Measurements from ENCODE around the gene KRT31. TPM values are rescaled to one million over a fixed set of nuclear protein-coding genes. Genes with fewer than 3 reads are reported as not detected.
A peak's percentile ranks its signal among the peaks of the same experiment; 100 is the strongest.

Gene KRT31
- total RNA-seq, 1 donor from 2014 or later, result not detected

DNA sequence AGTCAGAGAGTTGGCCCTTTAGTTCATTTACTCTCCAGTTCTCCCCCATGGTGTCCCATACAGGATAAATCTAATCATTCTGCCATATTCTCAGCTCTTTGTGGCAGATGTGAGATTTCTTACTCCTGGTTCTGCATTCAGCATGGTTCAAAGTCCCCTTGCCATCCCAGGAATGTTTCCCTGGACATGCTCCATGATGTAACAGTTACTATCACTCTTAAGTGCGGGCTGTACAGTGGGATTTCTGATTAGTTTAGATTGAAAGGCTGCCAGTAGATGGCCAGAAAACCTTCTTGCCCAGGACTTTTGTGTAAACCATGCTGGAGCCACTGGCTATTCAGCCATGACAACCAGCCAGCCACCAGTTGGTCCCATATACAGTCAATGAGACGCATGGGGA is 16.6 kb upstream of the KRT31 start:
- H3K4me3 Mint-ChIP-seq, result no peak overlapping the region
- no peak for DNase-seq (ENCODE audit: low read depth, low spot score)
- no peaks in the 10 kb centered on the region for H3K27me3 Mint-ChIP-seq (ENCODE audit: low read depth)
- H3K4me1 Mint-ChIP-seq, result peaks cover 46% of the 10 kb centered on the region
- no peak overlapping the region for H3K27ac Mint-ChIP-seq (ENCODE audit: unreplicated experiment)
- peaks cover 2% of the 10 kb centered on the region for H3K9me3 Mint-ChIP-seq
- TF ChIP-seq, protein P1, sequence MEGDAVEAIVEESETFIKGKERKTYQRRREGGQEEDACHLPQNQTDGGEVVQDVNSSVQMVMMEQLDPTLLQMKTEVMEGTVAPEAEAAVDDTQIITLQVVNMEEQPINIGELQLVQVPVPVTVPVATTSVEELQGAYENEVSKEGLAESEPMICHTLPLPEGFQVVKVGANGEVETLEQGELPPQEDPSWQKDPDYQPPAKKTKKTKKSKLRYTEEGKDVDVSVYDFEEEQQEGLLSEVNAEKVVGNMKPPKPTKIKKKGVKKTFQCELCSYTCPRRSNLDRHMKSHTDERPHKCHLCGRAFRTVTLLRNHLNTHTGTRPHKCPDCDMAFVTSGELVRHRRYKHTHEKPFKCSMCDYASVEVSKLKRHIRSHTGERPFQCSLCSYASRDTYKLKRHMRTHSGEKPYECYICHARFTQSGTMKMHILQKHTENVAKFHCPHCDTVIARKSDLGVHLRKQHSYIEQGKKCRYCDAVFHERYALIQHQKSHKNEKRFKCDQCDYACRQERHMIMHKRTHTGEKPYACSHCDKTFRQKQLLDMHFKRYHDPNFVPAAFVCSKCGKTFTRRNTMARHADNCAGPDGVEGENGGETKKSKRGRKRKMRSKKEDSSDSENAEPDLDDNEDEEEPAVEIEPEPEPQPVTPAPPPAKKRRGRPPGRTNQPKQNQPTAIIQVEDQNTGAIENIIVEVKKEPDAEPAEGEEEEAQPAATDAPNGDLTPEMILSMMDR (conservative IDR thresholded peaks at IDR 0.05), result no peak
- no peaks in the 10 kb centered on the region for H3K36me3 Mint-ChIP-seq (ENCODE audit: low read depth)

DNA sequence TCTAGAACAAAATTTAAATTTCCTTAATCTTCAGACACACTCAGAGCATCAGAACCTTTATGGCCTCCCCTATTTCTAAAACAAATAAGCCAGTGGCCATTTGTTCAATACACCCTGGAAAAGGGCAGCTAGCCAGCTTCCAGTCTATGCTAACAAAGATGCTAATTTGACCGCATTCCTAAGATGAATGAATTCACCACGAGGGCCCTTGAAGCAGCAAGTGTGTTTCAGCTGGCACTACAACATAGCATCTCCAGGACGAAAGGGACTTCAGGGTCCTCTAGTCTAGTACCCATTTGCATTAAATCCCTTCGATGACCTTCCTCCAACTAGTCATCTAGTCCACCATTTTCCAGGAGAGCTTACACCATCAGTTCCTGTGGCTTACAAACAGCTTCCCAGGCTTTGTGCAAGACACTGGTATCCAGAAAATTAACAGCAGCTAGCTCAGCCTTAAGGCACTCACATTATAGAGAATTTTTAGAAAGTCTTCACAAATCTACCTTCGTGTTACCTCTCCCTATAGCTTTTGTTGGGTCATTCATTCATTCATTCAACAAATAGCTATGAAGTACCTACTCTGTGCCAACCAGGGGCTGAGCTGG is 16.0 kb upstream of the KRT31 start:
- Mint-ChIP-seq H3K27ac (ENCODE audit: unreplicated experiment) (no peak overlapping the region), H3K27me3 (ENCODE audit: low read depth) (no peaks in the 10 kb centered on the region), H3K4me1 (peaks cover 46% of the 10 kb centered on the region), H3K36me3 (ENCODE audit: low read depth) (no peaks in the 10 kb centered on the region), H3K9me3 (peaks cover 2% of the 10 kb centered on the region), H3K4me3 (no peak overlapping the region)
- no peak for DNase-seq (ENCODE audit: low read depth, low spot score)
- TF ChIP-seq, protein P1 (conservative IDR thresholded peaks at IDR 0.05), result no peak

DNA sequence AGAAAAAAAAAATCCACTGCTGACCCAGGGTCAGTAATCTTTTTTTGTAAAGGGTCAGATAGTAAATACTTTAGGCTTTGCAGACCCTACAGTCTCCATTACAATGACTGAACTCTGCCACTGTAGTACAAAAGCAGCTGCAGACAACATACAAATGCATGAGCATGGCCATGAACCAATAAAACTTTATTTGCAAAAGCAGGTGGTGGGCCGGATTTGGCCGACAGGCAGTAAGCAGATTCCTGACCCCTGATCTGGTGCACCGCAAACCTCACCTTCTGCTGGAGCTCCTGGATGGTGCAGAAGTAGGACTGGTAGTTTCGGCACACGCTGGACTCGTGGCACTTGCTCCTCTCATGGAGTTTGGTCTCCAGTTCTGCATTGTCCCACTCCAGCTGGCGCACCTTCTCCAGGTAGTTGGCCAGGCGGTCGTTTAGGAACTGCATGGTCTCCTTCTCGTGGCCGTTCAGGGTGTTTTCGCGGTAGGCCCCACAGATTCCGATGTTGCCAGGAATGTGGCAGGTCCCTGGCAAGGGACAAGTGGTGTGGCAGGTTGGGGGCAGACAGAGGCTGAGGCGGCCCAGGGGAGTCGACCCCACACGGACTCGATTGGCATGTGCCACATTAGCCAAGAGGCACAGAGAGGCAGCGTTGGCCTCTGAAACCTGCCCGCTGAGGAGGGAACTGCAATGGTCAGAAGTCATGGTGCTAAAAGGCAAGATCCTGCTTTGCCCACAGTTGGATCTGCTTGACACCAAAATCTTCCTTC is 13.8 kb upstream of the KRT31 start:
- Mint-ChIP-seq H3K27ac (ENCODE audit: unreplicated experiment) (no peak overlapping the region), H3K4me1 (peaks cover 38% of the 10 kb centered on the region), H3K36me3 (ENCODE audit: low read depth) (no peaks in the 10 kb centered on the region), H3K9me3 (peaks cover 2% of the 10 kb centered on the region), H3K27me3 (ENCODE audit: low read depth) (no peaks in the 10 kb centered on the region), H3K4me3 (no peak overlapping the region)
- no peak for DNase-seq (ENCODE audit: low read depth, low spot score)
- TF ChIP-seq, protein P1 (conservative IDR thresholded peaks at IDR 0.05), result no peak

DNA sequence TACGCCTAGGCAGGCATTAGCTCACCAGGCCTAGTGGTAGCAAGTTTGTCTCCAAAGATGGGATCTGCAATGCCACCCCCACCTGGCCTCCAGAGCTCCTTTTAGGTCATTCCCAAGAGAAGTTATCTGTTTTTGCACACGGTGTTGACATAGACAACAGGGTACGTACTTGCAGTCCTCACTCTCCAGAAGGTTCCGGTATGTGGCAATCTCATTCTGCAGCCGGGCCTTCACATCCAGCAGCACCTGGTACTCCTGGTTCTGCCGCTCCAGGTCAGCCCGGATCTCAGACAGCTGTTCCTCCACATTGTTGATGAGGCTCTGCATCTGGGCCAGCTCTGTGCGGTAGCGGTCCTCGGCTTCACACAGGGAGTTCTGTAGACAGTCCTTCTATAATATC is 9.8 kb upstream of the KRT31 start:
- Mint-ChIP-seq H3K27ac (ENCODE audit: unreplicated experiment) (no peak overlapping the region), H3K27me3 (ENCODE audit: low read depth) (no peaks in the 10 kb centered on the region), H3K4me3 (no peak overlapping the region), H3K9me3 (no peaks in the 10 kb centered on the region), H3K36me3 (ENCODE audit: low read depth) (no peaks in the 10 kb centered on the region), H3K4me1 (peaks cover 46% of the 10 kb centered on the region)
- TF ChIP-seq, protein P1 (conservative IDR thresholded peaks at IDR 0.05), result no peak
- DNase-seq (ENCODE audit: low read depth, low spot score), result no peak

DNA sequence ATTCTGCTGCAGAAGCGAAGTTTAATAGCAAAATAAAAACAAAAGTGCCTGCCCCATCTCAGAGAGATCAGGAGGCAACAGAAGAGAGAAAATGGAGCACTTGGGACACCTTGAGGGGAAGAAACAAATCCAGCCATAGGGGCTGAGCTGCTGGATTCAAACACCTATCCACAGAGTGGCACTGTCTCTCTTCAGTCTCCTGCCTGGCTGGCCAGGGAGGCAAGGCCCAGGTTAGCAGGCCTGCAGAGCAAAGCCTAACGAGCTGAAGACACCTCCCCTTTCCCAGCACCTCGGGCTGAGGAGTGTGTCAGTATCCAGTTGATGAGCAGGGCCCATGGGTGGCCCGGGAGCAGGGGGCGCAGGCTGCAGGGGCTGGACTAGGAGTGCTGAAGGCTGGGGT is 8.8 kb upstream of the KRT31 start:
- peak overlapping the region; percentile 36 for H3K27ac Mint-ChIP-seq (ENCODE audit: unreplicated experiment)
- H3K9me3 Mint-ChIP-seq, result no peaks in the 10 kb centered on the region
- no peak overlapping the region for H3K4me3 Mint-ChIP-seq
- H3K36me3 Mint-ChIP-seq (ENCODE audit: low read depth), result no peaks in the 10 kb centered on the region
- TF ChIP-seq, protein P1 (conservative IDR thresholded peaks at IDR 0.05), result no peak
- H3K4me1 Mint-ChIP-seq, result peaks cover 43% of the 10 kb centered on the region
- DNase-seq (ENCODE audit: low read depth, low spot score), result no peak
- no peaks in the 10 kb centered on the region for H3K27me3 Mint-ChIP-seq (ENCODE audit: low read depth)

Data from neural crest cell (in vitro differentiated cells).